Stomach (tissue), 9 donors: Measurements from ENCODE around the gene KIF21A. TPM values are rescaled to one million over a fixed set of nuclear protein-coding genes. Genes with fewer than 3 reads are reported as not detected.

Experiments used
- DNase-seq, 2 donors: peaks; one replicate each; pipeline versions ENCODE4 v3.0.0 to v3.0.0-alpha.2; 2013 to 2019
- H3K27ac ChIP-seq, 5 donors: fragments of 200-600 bp in 4 of 5; sonication (generic) in 4 of 5; one replicate each; pipeline ENCODE4 v1.5.1; 2013 to 2019; ENCODE audit warnings: mild to moderate bottlenecking in 1 of 5, moderate library complexity in 1 of 5
- H3K27me3 ChIP-seq, 3 donors: fragments of 200-600 bp; sonication (generic); one replicate each; pipeline ENCODE4 v1.5.1; 2017 to 2019; ENCODE audit warnings: mixed run types in 1 of 3
- H3K36me3 ChIP-seq, 4 donors: fragments of 200-600 bp; sonication (generic); 1 replicate in 3 of 4; 2 replicates in 1 of 4; pipeline ENCODE4 v1.5.1; 2016 to 2019
- H3K4me1 ChIP-seq, 4 donors: fragments of 200-600 bp; sonication (generic); one replicate each; pipeline ENCODE4 v1.5.1; 2016 to 2019
- H3K4me3 ChIP-seq, 4 donors: fragments of 200-600 bp; sonication (generic) in 3 of 4; one replicate each; pipeline ENCODE4 v1.5.1; 2016 to 2019; ENCODE audit warnings: mild to moderate bottlenecking in 1 of 4
- H3K9me3 ChIP-seq, 4 donors: fragments of 200-600 bp; sonication (generic); one replicate each; pipeline ENCODE4 v1.5.1; 2016 to 2019
- CTCF ChIP-seq, 7 experiments: fragments of 450-650 bp in 4 of 7; fragments of 200-600 bp in 3 of 7; sonication (generic) in 3 of 7; IDR thresholded peaks; one replicate each; pipeline ENCODE4 v1.5.1; 2016 to 2019; ENCODE audit warnings: antibody characterized with exemption in 7 of 7, control low read depth in 2 of 7, mild to moderate bottlenecking in 1 of 7
- EP300 ChIP-seq: sonication (generic); formaldehyde crosslinking; IDR thresholded peaks from one replicate; pipeline ENCODE4 v1.6.1; 2017; ENCODE audit warnings: antibody characterized with exemption
- POLR2A ChIP-seq, 4 donors: fragments of 450-650 bp; IDR thresholded peaks; one replicate each; pipeline ENCODE4 v1.6.1; 2016; ENCODE audit warnings: antibody characterized with exemption in 4 of 4, control low read depth in 2 of 4, mild to moderate bottlenecking in 1 of 4, moderate library complexity in 1 of 4
- POLR2AphosphoS5 ChIP-seq, 3 donors: sonication (generic); formaldehyde crosslinking; IDR thresholded peaks; one replicate each; pipeline ENCODE4 v1.6.1; 2016; ENCODE audit warnings: antibody characterized with exemption in 3 of 3
- WGBS, 5 donors: extraction: QIAGEN DNeasy Blood & Tissue Kit in 3 of 5; methylation state at CpG; one replicate each; pipeline versions ENCODE4 v1.1.5 to v1.1.7; 2013 to 2018; 5-methylcytosine and 5-hydroxymethylcytosine counted together
- intact Hi-C: fragments of 100-400 bp; cut with DNase I; formaldehyde crosslinking; loops from one replicate; pipeline ENCODE4 v1.15.1; 2023; ENCODE audit warnings: low total_unique reads
- polyA plus RNA-seq, 3 donors: library from polyadenylated mRNA; stranded (reverse); fragments of 200-250 nt; gene quantifications; one replicate each; pipeline ENCODE4 v1.2.3, GENCODE V29; 2013
- total RNA-seq, 5 donors: library from RNA; depleted of rRNA; stranded (reverse); fragments of >200 nt; gene quantifications; one replicate each; pipeline versions ENCODE4 v1.1.0 to v1.2.3, GENCODE V29; 2014 to 2016
- donor health status: healthy with polysubstance abuse.
- donor health status: Bipolar disorder and iron deficiency.
- donor health status: healthy.

Gene KIF21A
- total and polyA plus RNA-seq, 8 donors = 4.9 to 45.9 (median 16.7) TPM

- no peak for DNase-seq
- Histone ChIP-seq H3K36me3 (no peaks in the 10 kb centered on the region), H3K4me3 (no peak overlapping the region), H3K9me3 (no peaks in the 10 kb centered on the region), H3K27ac (no peak overlapping the region), H3K27me3 (no peaks in the 10 kb centered on the region), H3K4me1 (peaks cover 0 to 5% (median 2%) of the 10 kb centered on the region in 4 donors)
- 68 to 83% (median 75%) methylated on average over 3 of the region's 3 CpGs for WGBS, 5 donors
- TF ChIP-seq POLR2AphosphoS5 (IDR thresholded peaks at IDR 0.05) (no peak), CTCF (IDR thresholded peaks at IDR 0.05) (no peak), POLR2A (IDR thresholded peaks at IDR 0.05) (no peak), EP300 (no peak)
- intact Hi-C loops = no loop called here
Measured at GRCh38 chr12:39405580-39405979, 37.3 kb downstream of the KIF21A start.

- intact Hi-C loops = no loop called here
- DNase-seq = no peak
- H3K27ac ChIP-seq = no peak overlapping the region
- peaks cover 0 to 5% (median 2%) of the 10 kb centered on the region in 4 donors for H3K4me1 ChIP-seq
- no peak for TF ChIP-seq POLR2AphosphoS5 (IDR thresholded peaks at IDR 0.05)
- no peak for TF ChIP-seq POLR2A (IDR thresholded peaks at IDR 0.05)
- no peak for TF ChIP-seq EP300
- no peak for TF ChIP-seq CTCF (IDR thresholded peaks at IDR 0.05)
- no peaks in the 10 kb centered on the region for H3K36me3 ChIP-seq
- no peak overlapping the region for H3K4me3 ChIP-seq
- no peaks in the 10 kb centered on the region for H3K9me3 ChIP-seq
- WGBS, 5 donors = 90 to 100% (median 96%) methylated on average over 1 of the region's 1 CpG
- H3K27me3 ChIP-seq = no peaks in the 10 kb centered on the region
Measured at GRCh38 chr12:39404000-39404399, 38.9 kb downstream of the KIF21A start.

GRCh38 chr12:39403376-39403775, 39.5 kb downstream of the KIF21A start:
- H3K4me3 ChIP-seq = no peak overlapping the region
- no peak for DNase-seq
- no peaks in the 10 kb centered on the region for H3K9me3 ChIP-seq
- H3K36me3 ChIP-seq = no peaks in the 10 kb centered on the region
- no peaks in the 10 kb centered on the region for H3K27me3 ChIP-seq
- no peak overlapping the region for H3K27ac ChIP-seq
- TF ChIP-seq POLR2AphosphoS5 (IDR thresholded peaks at IDR 0.05) (no peak), CTCF (IDR thresholded peaks at IDR 0.05) (no peak)
- H3K4me1 ChIP-seq = peaks cover 0 to 5% (median 2%) of the 10 kb centered on the region in 4 donors
- intact Hi-C loops = no loop called here

- Histone ChIP-seq H3K27ac (no peak overlapping the region), H3K9me3 (no peaks in the 10 kb centered on the region), H3K27me3 (no peaks in the 10 kb centered on the region), H3K4me1 (peaks cover 0 to 5% (median 2%) of the 10 kb centered on the region in 4 donors), H3K36me3 (no peaks in the 10 kb centered on the region), H3K4me3 (no peak overlapping the region)
- no peak for TF ChIP-seq POLR2AphosphoS5 (IDR thresholded peaks at IDR 0.05)
- no peak for TF ChIP-seq EP300
- TF ChIP-seq POLR2A (IDR thresholded peaks at IDR 0.05) = no peak
- TF ChIP-seq CTCF (IDR thresholded peaks at IDR 0.05) = no peak
- intact Hi-C loops = no loop called here
- no peak for DNase-seq
Measured at GRCh38 chr12:39402922-39403321, 40.0 kb downstream of the KIF21A start.
